Measurements from ENCODE around the gene CENPV. TPM values are rescaled to one million over a fixed set of nuclear protein-coding genes. Genes with fewer than 3 reads are reported as not detected.

The CENPV gene
- polyA plus RNA-seq, 1 experiment: 41.5 TPM

DNA sequence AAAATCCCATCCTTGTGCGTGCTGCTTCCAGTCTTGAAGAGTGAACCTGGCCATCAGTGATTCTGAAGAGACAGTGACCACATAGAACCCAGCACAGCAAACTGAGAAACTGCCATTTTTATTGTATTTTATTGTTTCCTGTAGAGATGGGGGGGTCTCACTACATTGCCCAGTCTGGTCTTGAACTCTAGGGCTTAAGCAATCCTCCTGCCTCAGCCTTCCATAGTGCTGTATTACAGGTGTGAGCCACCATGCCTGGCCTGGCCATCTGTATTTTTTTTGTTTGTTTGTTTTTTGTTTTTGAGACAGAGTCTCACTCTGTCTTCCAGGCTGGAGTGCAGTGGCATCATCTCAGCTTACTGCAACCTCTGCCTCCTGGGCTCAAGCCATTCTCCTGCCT is 13.9 kb downstream of the CENPV start:
- TF ChIP-seq, protein P1, sequence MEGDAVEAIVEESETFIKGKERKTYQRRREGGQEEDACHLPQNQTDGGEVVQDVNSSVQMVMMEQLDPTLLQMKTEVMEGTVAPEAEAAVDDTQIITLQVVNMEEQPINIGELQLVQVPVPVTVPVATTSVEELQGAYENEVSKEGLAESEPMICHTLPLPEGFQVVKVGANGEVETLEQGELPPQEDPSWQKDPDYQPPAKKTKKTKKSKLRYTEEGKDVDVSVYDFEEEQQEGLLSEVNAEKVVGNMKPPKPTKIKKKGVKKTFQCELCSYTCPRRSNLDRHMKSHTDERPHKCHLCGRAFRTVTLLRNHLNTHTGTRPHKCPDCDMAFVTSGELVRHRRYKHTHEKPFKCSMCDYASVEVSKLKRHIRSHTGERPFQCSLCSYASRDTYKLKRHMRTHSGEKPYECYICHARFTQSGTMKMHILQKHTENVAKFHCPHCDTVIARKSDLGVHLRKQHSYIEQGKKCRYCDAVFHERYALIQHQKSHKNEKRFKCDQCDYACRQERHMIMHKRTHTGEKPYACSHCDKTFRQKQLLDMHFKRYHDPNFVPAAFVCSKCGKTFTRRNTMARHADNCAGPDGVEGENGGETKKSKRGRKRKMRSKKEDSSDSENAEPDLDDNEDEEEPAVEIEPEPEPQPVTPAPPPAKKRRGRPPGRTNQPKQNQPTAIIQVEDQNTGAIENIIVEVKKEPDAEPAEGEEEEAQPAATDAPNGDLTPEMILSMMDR (IDR thresholded peaks at IDR 0.05; ENCODE audit: insufficient read depth, low read depth, low read length): no peak
- no peaks in the 10 kb centered on the region for H3K27me3 ChIP-seq (ENCODE audit: control insufficient read depth, insufficient read depth, low read length)
- ChIA-PET CTCF (interaction anchor here (2.1 kb wide), 1 partner anchor 24 kb away, joined by 5 read pairs; no protein-coding TSS in a partner anchor), POLR2A (no interaction called here)
- no peak overlapping the region for H3K4me3 ChIP-seq (ENCODE audit: low read depth, low read length)
- no peak for DNase-seq (ENCODE audit: low read depth)
- H3K36me3 ChIP-seq (ENCODE audit: control insufficient read depth, insufficient read depth, low read length): peaks cover 5% of the 10 kb centered on the region

DNA sequence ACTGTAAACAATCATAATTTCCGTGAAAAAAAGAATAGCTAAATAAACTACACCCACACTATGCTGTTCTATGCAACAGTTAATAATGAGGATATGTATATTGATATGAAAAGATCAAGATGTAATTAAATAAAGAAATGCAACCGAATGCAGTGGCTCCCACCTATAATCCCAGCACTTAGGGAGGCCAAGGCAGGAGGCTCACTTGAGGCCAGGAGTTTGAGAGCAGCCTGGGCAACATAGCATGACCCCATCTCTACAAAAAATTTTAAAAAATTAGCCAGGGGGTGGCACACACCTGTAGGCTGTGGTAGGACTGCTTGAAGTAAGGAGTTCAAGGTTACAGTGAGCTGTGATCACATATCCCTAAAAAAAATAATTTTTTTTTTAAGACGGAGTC is 14.9 kb downstream of the CENPV start:
- no peak for DNase-seq (ENCODE audit: low read depth)
- Histone ChIP-seq H3K36me3 (ENCODE audit: control insufficient read depth, insufficient read depth, low read length) (peaks cover 3% of the 10 kb centered on the region), H3K4me3 (ENCODE audit: low read depth, low read length) (no peak overlapping the region), H3K27me3 (ENCODE audit: control insufficient read depth, insufficient read depth, low read length) (no peaks in the 10 kb centered on the region)
- ChIA-PET CTCF (no interaction called here), POLR2A (interaction anchor here (0.6 kb wide), 1 partner anchor 951 kb away, joined by 3 read pairs; no protein-coding TSS in a partner anchor)
- TF ChIP-seq, protein P1 (IDR thresholded peaks at IDR 0.05; ENCODE audit: insufficient read depth, low read depth, low read length): no peak

DNA sequence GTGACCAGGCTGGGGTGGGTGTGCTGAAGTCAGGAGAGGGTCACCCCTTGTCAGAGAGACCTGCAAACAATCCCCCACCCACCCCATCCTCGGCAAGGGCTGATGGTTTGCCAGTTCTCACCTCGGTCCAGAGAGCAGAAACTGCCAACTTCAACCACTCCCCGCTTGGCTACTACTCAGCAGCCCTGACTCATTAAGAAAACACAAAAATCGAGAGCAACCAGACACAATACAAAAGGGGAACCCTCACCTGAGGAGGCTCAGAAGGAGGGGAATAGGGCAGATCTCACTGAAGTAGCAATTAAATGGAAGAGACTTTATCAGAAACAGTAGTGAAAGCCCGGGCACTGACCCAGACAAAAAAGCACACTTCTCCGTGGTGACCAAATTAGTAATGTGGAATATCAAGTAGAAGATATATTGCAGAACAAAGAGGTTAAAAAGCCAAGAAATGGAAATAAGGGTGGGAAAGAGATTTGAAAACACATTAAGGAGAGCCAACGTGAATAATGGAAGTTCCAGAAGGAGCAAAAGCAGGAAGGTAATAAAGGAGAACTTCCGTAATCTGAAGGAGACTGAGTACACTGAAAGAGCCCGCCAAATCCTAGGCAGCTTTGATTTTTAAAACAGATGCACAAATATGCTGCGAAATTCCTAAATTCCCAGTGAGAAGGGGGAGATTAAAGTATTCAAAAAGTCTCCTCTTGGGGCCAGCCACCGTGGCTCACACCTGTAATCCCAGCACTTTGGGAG is 23.6 kb downstream of the CENPV start:
- TF ChIP-seq, protein P1 (IDR thresholded peaks at IDR 0.05; ENCODE audit: insufficient read depth, low read depth, low read length): no peak
- Histone ChIP-seq H3K4me3 (ENCODE audit: low read depth, low read length) (no peak overlapping the region), H3K27me3 (ENCODE audit: control insufficient read depth, insufficient read depth, low read length) (no peaks in the 10 kb centered on the region), H3K36me3 (ENCODE audit: control insufficient read depth, insufficient read depth, low read length) (no peaks in the 10 kb centered on the region; the same call in 1 of the 2 replicates)
- no peak for DNase-seq (ENCODE audit: low read depth)
- ChIA-PET POLR2A (no interaction called here), CTCF (interaction anchor here (0.5 to 0.6 kb wide), 2 partner anchors 597 to 1978 kb away, joined by 3 read pairs; no protein-coding TSS in a partner anchor)

DNA sequence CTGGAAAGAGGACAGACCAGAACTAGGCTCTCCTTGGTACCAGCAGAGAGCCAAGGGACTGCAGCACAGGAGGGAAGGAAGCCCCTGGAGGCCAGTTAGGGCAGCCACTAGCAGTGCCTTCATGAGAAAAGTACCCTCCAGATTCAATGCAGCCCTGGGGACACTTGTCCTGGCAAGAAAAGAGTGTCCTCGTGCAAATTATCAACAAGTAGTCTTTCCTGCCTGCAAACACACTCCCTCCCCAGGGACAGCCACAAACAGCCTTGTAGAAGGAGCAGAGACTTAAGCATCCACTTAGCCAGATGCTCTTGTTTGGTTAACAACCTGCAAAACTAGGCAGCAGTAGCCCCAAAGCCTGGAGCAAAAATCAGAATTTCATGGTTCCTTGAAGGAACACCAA is 24.3 kb downstream of the CENPV start:
- ChIA-PET POLR2A (no interaction called here), CTCF (interaction anchor here (1.4 to 1.6 kb wide), 2 partner anchors 23 to 35 kb away, joined by 3 to 4 read pairs; no protein-coding TSS in a partner anchor)
- no peak for DNase-seq (ENCODE audit: low read depth)
- no peak overlapping the region for H3K4me3 ChIP-seq (ENCODE audit: low read depth, low read length)
- no peaks in the 10 kb centered on the region for H3K27me3 ChIP-seq (ENCODE audit: control insufficient read depth, insufficient read depth, low read length)
- TF ChIP-seq, protein P1 (IDR thresholded peaks at IDR 0.05; ENCODE audit: insufficient read depth, low read depth, low read length): 0 out of 2 replicates have a peak, but pooled peaks have one; percentile 18
- no peaks in the 10 kb centered on the region; the same call in 1 of the 2 replicates for H3K36me3 ChIP-seq (ENCODE audit: control insufficient read depth, insufficient read depth, low read length)

DNA sequence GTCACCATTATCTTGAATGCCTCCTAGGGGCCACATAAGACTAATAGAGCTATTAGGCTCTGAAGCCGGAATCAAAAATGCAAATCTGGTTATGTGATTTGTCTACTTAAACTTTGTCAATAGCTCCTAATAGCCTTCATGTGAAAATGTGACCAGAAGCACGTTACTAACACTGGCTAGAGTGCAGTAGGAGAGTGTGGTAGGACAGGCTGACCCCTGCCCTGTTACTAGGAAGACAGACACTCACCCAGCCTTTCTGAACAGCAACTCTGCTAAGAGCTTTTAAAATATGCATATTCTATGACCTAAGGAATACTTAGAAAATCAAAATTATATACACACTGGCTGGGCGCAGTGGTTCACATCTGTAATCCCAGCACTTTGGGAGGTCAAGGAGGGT is 26.3 kb downstream of the CENPV start:
- CTCF ChIA-PET: interaction anchor here (0.9 to 1.8 kb wide), 2 partner anchors 26 to 37 kb away, joined by 3 to 6 read pairs; partner anchors contain the start of gene CENPV
- TF ChIP-seq, protein P1 (IDR thresholded peaks at IDR 0.05; ENCODE audit: insufficient read depth, low read depth, low read length): no peak
- Histone ChIP-seq H3K4me3 (ENCODE audit: low read depth, low read length) (no peak overlapping the region), H3K27me3 (ENCODE audit: control insufficient read depth, insufficient read depth, low read length) (no peaks in the 10 kb centered on the region), H3K36me3 (ENCODE audit: control insufficient read depth, insufficient read depth, low read length) (no peaks in the 10 kb centered on the region; the same call in 1 of the 2 replicates)
- POLR2A ChIA-PET: interaction anchor here (0.6 kb wide), 1 partner anchor 54 kb away, joined by 3 read pairs; the partner anchor contains the start of gene UBB
- no peak for DNase-seq (ENCODE audit: low read depth)

All from BJ (cell line).